H9 (cell line): ENCODE data around the gene SPDYC. TPM values are rescaled to one million over a fixed set of nuclear protein-coding genes. Genes with fewer than 3 reads are reported as not detected.

Experiments used
- DNase-seq: peaks from one replicate; pipeline ENCODE4 v3.0.0-alpha.2; 2017
- H2AFZ ChIP-seq: one replicate; pipeline ENCODE4 v1.6.1; 2013; ENCODE audit warnings: mild to moderate bottlenecking, low read length, control low read depth, moderate library complexity
- H2AK5ac ChIP-seq: 2 replicates; pipeline ENCODE4 v1.6.1; 2013; ENCODE audit warnings: low read length, control low read depth, mixed read lengths; ENCODE audit not compliant: insufficient read length
- H2BK120ac ChIP-seq: one replicate; pipeline ENCODE4 v1.6.1; 2013; ENCODE audit warnings: low read depth, mild to moderate bottlenecking, low read length, control low read depth, inconsistent platforms; ENCODE audit not compliant: poor library complexity, severe bottlenecking
- H2BK12ac ChIP-seq: 2 replicates; pipeline ENCODE4 v1.6.1; 2013; ENCODE audit warnings: low read length, control low read depth, mixed read lengths, low read depth; ENCODE audit not compliant: insufficient read length
- H2BK15ac ChIP-seq: 2 replicates; pipeline ENCODE4 v1.6.1; 2013; ENCODE audit warnings: low read depth, low read length, control low read depth
- H2BK20ac ChIP-seq: one replicate; pipeline ENCODE4 v1.6.1; 2013; ENCODE audit warnings: low read depth, mild to moderate bottlenecking, low read length, control low read depth, inconsistent platforms; ENCODE audit not compliant: poor library complexity, severe bottlenecking
- H2BK5ac ChIP-seq: 2 replicates; pipeline ENCODE4 v1.6.1; 2013; ENCODE audit warnings: low read length, control low read depth, mixed read lengths; ENCODE audit not compliant: insufficient read length
- H3K14ac ChIP-seq: 2 replicates; pipeline ENCODE4 v1.6.1; 2013; ENCODE audit warnings: low read length, control low read depth; ENCODE audit not compliant: insufficient read depth
- H3K18ac ChIP-seq: 2 replicates; pipeline ENCODE4 v1.6.1; 2013; ENCODE audit warnings: low read depth, mild to moderate bottlenecking, mixed read lengths, low read length, control low read depth; ENCODE audit not compliant: insufficient read length
- H3K23ac ChIP-seq: 2 replicates; pipeline ENCODE4 v1.6.1; 2013; ENCODE audit warnings: low read length, control low read depth, mixed read lengths, low read depth; ENCODE audit not compliant: insufficient read length
- H3K23me2 ChIP-seq: 2 replicates; pipeline ENCODE4 v1.6.1; 2013; ENCODE audit warnings: low read depth, mild to moderate bottlenecking, mixed read lengths, low read length, control low read depth; ENCODE audit not compliant: insufficient read length, poor library complexity, severe bottlenecking
- H3K27ac ChIP-seq: 2 replicates; pipeline ENCODE4 v1.5.1; 2013; ENCODE audit warnings: low read length, control low read depth, mixed read lengths, low read depth; ENCODE audit not compliant: insufficient read length
- H3K27me3 ChIP-seq: 2 replicates; pipeline ENCODE4 v1.6.1; 2013; ENCODE audit warnings: low read length, control low read depth, inconsistent platforms; ENCODE audit not compliant: insufficient read depth
- H3K4ac ChIP-seq: 2 replicates; pipeline ENCODE4 v1.6.1; 2013; ENCODE audit warnings: low read depth, mild to moderate bottlenecking, control low read depth, inconsistent platforms, low read length, moderate library complexity
- H3K4me1 ChIP-seq: 2 replicates; pipeline ENCODE4 v1.6.1; 2013; ENCODE audit warnings: low read length, control low read depth, inconsistent platforms; ENCODE audit not compliant: insufficient read depth
- H3K4me2 ChIP-seq: 2 replicates; pipeline ENCODE4 v1.6.1; 2013; ENCODE audit warnings: low read length, control low read depth, mixed read lengths; ENCODE audit not compliant: insufficient read length, insufficient read depth
- H3K56ac ChIP-seq: 2 replicates; pipeline ENCODE4 v1.6.1; 2013; ENCODE audit warnings: low read depth, mild to moderate bottlenecking, mixed read lengths, low read length, control low read depth; ENCODE audit not compliant: insufficient read length
- H3K79me1 ChIP-seq: 2 replicates; pipeline ENCODE4 v1.6.1; 2013; ENCODE audit warnings: low read depth, mild to moderate bottlenecking, moderate library complexity, low read length, control low read depth, inconsistent platforms; ENCODE audit not compliant: insufficient read depth, poor library complexity, severe bottlenecking
- H3K79me2 ChIP-seq: 2 replicates; pipeline ENCODE4 v1.6.1; 2013; ENCODE audit warnings: low read length, control low read depth, inconsistent platforms; ENCODE audit not compliant: insufficient read depth
- H3K9ac ChIP-seq: 2 replicates; pipeline ENCODE4 v1.6.1; 2013; ENCODE audit warnings: low read length, control low read depth, mixed read lengths; ENCODE audit not compliant: insufficient read length; ENCODE audit errors: extremely low read depth
- H3K9me3 ChIP-seq: one replicate; pipeline ENCODE4 v1.6.1; 2013; ENCODE audit warnings: low read depth, low read length, inconsistent platforms; ENCODE audit not compliant: control insufficient read depth
- H3T11ph ChIP-seq: one replicate; pipeline ENCODE4 v1.6.1; 2013; ENCODE audit warnings: mild to moderate bottlenecking, low read length, control low read depth, inconsistent platforms
- H4K20me1 ChIP-seq: one replicate; pipeline ENCODE4 v1.6.1; 2013; ENCODE audit not compliant: control insufficient read depth, insufficient read length, insufficient read depth
- H4K5ac ChIP-seq: 2 replicates; pipeline ENCODE4 v1.6.1; 2013; ENCODE audit warnings: low read depth, mild to moderate bottlenecking, mixed read lengths, low read length, control low read depth; ENCODE audit not compliant: insufficient read length
- H4K8ac ChIP-seq: replicated peaks from 2 replicates; pipeline ENCODE4 v1.6.1; 2013; ENCODE audit warnings: low read length, control low read depth, mixed read lengths, low read depth; ENCODE audit not compliant: insufficient read length
- H4K91ac ChIP-seq: 2 replicates; pipeline ENCODE4 v1.6.1; 2013; ENCODE audit warnings: low read depth, mild to moderate bottlenecking, moderate library complexity, mixed read lengths, low read length, control low read depth; ENCODE audit not compliant: insufficient read length
- H3K27ac Mint-ChIP-seq, 3 experiments: 2 replicates in 2 of 3; 3 replicates in 1 of 3; pipeline ENCODE4 v1.8.0; 2020 to 2021; ENCODE audit warnings: mixed read lengths in 3 of 3, mild to moderate bottlenecking in 1 of 3, moderate library complexity in 1 of 3
- H3K27me3 Mint-ChIP-seq: 2 replicates; pipeline ENCODE4 v1.8.0; 2021; ENCODE audit warnings: low read depth, mild to moderate bottlenecking, moderate library complexity, mixed read lengths
- H3K36me3 Mint-ChIP-seq, 3 experiments: 2 replicates in 2 of 3; 3 replicates in 1 of 3; pipeline ENCODE4 v1.8.0; 2020 to 2021; ENCODE audit warnings: low read depth in 3 of 3, mixed read lengths in 3 of 3; ENCODE audit not compliant: insufficient read depth in 1 of 3
- H3K4me1 Mint-ChIP-seq, 2 experiments: 2 replicates each; pipeline ENCODE4 v1.8.0; 2020; ENCODE audit warnings: mixed read lengths in 2 of 2
- H3K4me3 Mint-ChIP-seq, 2 experiments: 2 replicates in 1 of 2; 3 replicates in 1 of 2; pipeline ENCODE4 v1.8.0; 2020 to 2021; ENCODE audit warnings: mild to moderate bottlenecking in 2 of 2, mixed read lengths in 2 of 2, moderate library complexity in 1 of 2
- H3K9me3 Mint-ChIP-seq, 2 experiments: 2 replicates in 1 of 2; 3 replicates in 1 of 2; pipeline ENCODE4 v1.8.0; 2020; ENCODE audit warnings: mild to moderate bottlenecking in 2 of 2, mixed read lengths in 2 of 2, moderate library complexity in 1 of 2
- WGBS: extraction: QIAGEN DNeasy Blood & Tissue Kit; methylation state at CpG from one replicate; pipeline ENCODE4 v1.1.7; 2013; ENCODE audit warnings: missing lambda C conversion rate, low lambda C conversion rate, mixed read lengths; ENCODE audit not compliant: insufficient read length; ENCODE audit errors: extremely low coverage; 5-methylcytosine and 5-hydroxymethylcytosine counted together
- total RNA-seq: library from RNA; stranded (reverse); gene quantifications from 2 replicates; pipeline ENCODE4 v1.2.1, GENCODE V29; 2021
- TF ChIP-seq, protein P1 (sequence below): fragments of 200-600 bp; sonication (generic); conservative IDR thresholded peaks from 3 replicates; pipeline ENCODE4 v1.8.0; 2021; ENCODE audit warnings: antibody characterized with exemption, mild to moderate bottlenecking

SPDYC gene
- total RNA-seq, 1 experiment from 2014 or later, result 0.61 TPM

- H3K27me3 Mint-ChIP-seq, result no peaks in the 10 kb centered on the region
- no peak overlapping the region for H3K18ac ChIP-seq
- H3K14ac ChIP-seq, result no peak overlapping the region
- H4K5ac ChIP-seq, result no peak overlapping the region
- H3K27ac Mint-ChIP-seq, result peak overlapping the region in 1 of 3 experiments; percentile 49; a peak in 3 of 7 replicates
- H3K23me2 ChIP-seq, result peaks cover 6% of the 10 kb centered on the region
- no peaks in the 10 kb centered on the region for H3K9me3 Mint-ChIP-seq
- no peak overlapping the region for H2BK120ac ChIP-seq
- H4K8ac ChIP-seq, result no peak overlapping the region
- peaks cover 9% of the 10 kb centered on the region; the same call in 1 of the 2 replicates for H3K4me1 ChIP-seq
- H4K20me1 ChIP-seq, result no peaks in the 10 kb centered on the region
- H3K9me3 ChIP-seq, result no peaks in the 10 kb centered on the region
- no peak overlapping the region for H3K27ac ChIP-seq
- peaks cover 40 to 62% (median 62%) of the 10 kb centered on the region in 3 experiments for H3K36me3 Mint-ChIP-seq
- no peak overlapping the region for H2BK5ac ChIP-seq
- H3T11ph ChIP-seq, result no peak overlapping the region
- H4K91ac ChIP-seq, result no peak overlapping the region
- no peak overlapping the region for H2BK20ac ChIP-seq
- H2BK15ac ChIP-seq, result no peak overlapping the region
- no CpG with 5 or more reads among the region's 6 CpGs for WGBS
- H3K9ac ChIP-seq, result no peak overlapping the region
- no peak overlapping the region for H2BK12ac ChIP-seq
- no peaks in the 10 kb centered on the region for H3K27me3 ChIP-seq
- H3K4me2 ChIP-seq, result no peak overlapping the region
- no peak overlapping the region for H3K4ac ChIP-seq
- H2AK5ac ChIP-seq, result no peak overlapping the region
- H3K56ac ChIP-seq, result no peak overlapping the region
- H3K79me2 ChIP-seq, result peaks cover 2% of the 10 kb centered on the region; the same call in 1 of the 2 replicates
- no peaks in the 10 kb centered on the region for H3K79me1 ChIP-seq
- peaks cover 41 to 44% of the 10 kb centered on the region in 2 experiments for H3K4me1 Mint-ChIP-seq
- TF ChIP-seq, protein P1, sequence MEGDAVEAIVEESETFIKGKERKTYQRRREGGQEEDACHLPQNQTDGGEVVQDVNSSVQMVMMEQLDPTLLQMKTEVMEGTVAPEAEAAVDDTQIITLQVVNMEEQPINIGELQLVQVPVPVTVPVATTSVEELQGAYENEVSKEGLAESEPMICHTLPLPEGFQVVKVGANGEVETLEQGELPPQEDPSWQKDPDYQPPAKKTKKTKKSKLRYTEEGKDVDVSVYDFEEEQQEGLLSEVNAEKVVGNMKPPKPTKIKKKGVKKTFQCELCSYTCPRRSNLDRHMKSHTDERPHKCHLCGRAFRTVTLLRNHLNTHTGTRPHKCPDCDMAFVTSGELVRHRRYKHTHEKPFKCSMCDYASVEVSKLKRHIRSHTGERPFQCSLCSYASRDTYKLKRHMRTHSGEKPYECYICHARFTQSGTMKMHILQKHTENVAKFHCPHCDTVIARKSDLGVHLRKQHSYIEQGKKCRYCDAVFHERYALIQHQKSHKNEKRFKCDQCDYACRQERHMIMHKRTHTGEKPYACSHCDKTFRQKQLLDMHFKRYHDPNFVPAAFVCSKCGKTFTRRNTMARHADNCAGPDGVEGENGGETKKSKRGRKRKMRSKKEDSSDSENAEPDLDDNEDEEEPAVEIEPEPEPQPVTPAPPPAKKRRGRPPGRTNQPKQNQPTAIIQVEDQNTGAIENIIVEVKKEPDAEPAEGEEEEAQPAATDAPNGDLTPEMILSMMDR, result no peak
- H3K4me3 Mint-ChIP-seq, result no peak overlapping the region
- no peak overlapping the region for H2AFZ ChIP-seq
- no peak overlapping the region for H3K23ac ChIP-seq
- no peak for DNase-seq
Measured at GRCh38 chr11:65187146-65187675, 17.2 kb downstream of the SPDYC start.
